ENCODE data around the gene ANKRD9.
A peak's percentile ranks its signal among the peaks of the same experiment; 100 is the strongest.
"Not testable (repeated sequence)": the region's sequence is repeated elsewhere in the genome, so short reads cannot be mapped to it uniquely, and the experiment has no call there.

Gene ANKRD9, protein sequence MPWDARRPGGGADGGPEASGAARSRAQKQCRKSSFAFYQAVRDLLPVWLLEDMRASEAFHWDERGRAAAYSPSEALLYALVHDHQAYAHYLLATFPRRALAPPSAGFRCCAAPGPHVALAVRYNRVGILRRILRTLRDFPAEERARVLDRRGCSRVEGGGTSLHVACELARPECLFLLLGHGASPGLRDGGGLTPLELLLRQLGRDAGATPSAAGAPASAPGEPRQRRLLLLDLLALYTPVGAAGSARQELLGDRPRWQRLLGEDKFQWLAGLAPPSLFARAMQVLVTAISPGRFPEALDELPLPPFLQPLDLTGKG

DNA sequence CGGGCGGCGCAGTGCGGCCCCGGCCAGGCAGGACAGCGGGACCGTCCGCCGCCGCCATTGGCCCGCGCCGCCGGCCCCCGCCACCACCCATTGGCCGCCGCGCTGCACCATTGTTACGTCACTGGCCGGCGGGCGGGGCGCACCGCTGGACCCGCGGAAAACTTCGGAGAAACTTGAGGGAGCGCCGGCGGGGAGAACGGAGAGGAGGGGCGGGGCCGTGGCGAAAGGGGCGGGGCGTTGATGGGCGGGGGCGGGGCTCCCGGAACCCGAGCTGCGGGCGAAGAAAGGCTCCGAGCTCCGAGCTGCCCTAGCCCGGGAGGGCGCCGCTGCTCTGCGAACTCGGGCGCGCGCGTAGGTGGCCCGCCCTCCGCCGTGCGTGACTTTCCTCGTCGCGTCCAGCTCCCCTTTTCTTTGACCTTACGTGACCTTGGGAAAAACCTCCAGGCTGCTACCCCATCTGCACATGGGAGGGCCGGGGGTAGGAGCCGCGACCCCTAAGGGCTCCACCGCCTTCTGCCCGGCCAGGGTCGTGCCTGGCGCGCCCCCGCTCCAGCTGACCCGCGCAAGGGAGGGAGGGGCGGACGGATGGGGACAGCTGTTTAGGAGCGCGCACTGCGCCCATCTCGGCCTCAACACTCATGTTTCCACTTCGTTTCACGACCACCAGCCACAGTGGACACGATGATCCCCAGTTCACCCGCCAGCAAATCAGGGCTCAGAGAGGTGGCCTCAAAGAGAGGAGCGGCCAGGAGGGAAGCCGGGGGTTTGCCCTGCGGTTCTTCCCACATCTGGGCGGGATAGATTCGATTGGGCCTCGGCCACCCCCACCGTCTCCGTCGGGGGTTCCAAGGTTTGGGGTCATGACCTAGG, at the start of gene ANKRD9:
Gene ANKRD9, minus strand, starts transcription at position 31 of the 870 bp plus-strand sequence. CDS start 1,887 bp downstream, outside the sequence.
- DNase-seq: peak; percentile 97

DNA sequence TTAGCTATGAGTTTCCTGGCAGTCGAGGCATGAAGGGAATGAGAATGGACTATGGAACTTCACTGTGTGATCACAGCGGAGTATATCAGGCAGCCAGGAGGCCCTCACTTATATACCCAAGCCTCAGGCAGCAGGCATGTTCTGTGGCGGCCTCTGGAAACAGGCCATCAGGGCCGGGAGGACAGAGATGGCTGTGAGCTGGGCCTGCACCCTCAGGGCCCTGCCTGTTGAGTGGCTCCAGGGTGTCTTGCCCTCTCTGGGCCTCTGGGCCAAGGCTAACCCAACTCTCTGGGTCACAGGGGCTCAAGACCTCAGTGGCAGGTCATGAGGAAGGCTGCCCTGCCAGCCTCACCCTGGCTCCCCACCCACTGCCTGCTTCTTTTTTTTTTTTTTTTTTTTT, 49.0 kb upstream of the ANKRD9 start:
- no peak for DNase-seq

DNA sequence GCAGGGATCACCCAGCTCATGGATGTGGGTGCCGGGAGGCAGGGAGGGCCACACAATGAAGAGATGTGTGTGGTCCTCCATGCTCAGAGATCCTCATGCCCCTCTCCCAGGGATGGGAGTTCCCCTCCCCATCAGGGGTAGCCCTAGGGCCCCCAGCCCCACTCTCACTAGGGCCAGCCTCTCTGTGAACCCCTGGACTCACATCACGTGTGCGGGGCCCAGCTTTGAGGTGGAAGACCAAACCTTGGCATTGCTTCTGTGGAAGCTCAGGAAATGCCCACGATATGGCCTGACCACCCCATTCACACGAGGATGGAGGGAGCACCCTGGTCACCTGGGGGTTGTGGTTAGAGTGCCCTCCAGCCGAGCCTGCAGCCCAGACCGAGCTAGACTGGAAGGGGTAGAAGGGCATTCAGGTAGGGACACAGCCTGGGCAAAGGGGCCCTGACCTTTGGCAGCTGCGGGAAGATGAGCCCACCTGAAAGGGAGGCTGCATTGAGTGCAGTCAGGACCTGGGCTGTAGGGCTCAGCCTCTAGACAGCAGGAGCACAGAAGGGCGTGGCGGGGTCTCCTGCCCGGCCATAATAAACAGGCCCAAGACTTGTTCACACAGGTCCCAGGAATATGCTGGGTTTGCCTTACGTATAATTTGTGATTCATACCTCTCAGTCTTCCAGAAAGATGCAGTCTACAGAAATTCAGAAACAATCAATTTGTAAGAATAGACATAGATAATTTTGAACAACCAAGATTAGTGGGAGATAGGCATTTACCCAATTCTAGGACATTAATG, 48.1 kb upstream of the ANKRD9 start:
- DNase-seq: no peak

DNA sequence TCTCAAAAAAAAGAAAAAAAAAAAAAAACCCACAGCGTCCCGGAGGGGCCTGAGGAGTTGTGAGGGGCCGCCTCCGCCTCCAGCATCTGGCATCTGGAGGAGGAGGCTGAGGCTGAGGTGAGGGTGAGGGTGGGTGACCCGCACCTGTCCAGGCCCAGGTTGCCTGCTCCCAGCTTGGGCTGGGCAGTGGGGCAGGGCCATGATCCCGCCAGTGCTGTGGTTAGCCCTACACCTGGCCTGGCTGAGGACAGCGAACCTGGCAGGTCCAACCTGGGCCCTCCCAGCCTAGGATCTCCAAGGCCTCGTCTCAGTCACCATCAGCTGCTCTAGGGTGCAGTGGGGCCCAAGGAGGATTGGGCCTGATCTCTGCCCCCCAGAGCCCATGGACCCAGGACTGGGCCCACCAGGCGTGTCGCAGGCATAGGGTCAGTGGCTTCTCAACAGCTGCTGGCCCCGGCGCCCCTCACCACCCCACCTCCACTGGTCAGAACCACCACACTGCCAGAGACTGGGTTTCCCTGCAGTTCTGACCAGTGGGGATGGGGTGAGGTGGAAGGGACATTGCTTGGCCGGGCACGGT, 46.6 kb upstream of the ANKRD9 start:
- DNase-seq: no peak

- peak; percentile 73 for DNase-seq
Measured at GRCh38 chr14:102554821-102555819, 45.5 kb upstream of the ANKRD9 start.

GRCh38 chr14:102551995-102552705, 42.6 kb upstream of the ANKRD9 start:
- peak; percentile 68 for DNase-seq

DNA sequence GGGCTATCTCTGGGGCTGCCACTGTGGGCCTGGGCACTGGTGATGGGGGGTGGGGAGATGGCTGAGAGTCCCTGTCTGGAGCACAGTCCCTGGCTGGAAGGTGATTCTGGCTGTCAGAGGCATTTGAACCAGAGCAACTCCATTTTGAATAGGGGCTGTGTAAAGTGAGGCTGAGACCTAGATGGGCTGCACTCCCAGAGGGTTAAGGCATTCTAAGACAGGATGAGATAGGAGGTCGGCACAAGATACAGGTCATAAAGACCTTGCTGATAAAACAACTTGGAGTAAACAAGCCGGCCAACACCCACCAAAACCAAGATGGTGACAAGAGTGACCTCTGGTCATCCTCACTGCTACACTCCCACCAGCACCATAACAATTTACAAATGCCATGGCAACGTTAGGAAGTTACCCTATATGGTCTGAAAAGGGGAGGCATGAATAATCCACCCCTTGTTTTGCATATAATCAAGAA, 41.4 kb upstream of the ANKRD9 start:
- DNase-seq: not testable (repeated sequence)

GRCh38 chr14:102548616-102549240, 39.2 kb upstream of the ANKRD9 start:
- DNase-seq: no peak

- DNase-seq: peak; percentile 65
Measured at GRCh38 chr14:102545461-102546265, 36.1 kb upstream of the ANKRD9 start.

DNA sequence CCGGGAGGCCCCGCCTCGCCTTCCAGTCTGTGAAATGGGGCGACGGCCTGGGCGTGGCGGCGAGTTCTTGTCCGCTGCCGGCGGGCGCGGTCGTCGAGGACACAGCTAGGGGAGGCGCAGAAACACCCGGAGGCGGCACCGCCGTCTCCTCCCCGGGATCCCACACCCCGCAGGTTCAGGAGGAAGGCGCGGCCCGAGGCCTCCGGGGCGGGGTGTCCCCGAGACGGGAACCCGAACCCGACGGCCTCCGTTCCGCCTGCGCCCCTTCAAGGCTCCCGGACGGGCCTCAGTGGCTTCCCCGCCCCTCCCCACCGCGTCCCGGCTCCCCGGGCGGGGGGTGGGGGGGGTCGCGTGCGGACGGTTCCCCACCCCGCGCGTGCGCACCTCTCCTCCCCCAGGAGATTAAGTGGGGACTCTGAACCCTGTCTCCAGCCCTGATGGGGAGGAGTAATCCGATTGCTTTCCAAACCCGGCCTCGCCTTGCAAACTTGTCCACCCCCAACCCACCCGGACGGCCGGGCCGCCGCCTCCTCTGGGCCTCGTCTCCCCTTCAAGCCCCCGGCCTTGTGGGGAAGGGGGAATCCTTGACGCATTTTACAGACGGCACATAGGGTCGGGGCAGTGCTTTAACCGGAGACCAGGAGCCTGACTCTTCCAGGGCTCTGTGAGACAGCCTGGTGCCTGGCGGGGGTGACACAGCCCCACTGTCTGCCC, 35.3 kb upstream of the ANKRD9 start:
- peak; percentile 73 for DNase-seq

- peak; percentile 87 for DNase-seq
Measured at GRCh38 chr14:102544046-102544746, 34.6 kb upstream of the ANKRD9 start.

GRCh38 chr14:102541771-102542170, 32.2 kb upstream of the ANKRD9 start:
- no peak for DNase-seq

GRCh38 chr14:102541029-102541491, 31.5 kb upstream of the ANKRD9 start:
- not testable (repeated sequence) for DNase-seq

DNA sequence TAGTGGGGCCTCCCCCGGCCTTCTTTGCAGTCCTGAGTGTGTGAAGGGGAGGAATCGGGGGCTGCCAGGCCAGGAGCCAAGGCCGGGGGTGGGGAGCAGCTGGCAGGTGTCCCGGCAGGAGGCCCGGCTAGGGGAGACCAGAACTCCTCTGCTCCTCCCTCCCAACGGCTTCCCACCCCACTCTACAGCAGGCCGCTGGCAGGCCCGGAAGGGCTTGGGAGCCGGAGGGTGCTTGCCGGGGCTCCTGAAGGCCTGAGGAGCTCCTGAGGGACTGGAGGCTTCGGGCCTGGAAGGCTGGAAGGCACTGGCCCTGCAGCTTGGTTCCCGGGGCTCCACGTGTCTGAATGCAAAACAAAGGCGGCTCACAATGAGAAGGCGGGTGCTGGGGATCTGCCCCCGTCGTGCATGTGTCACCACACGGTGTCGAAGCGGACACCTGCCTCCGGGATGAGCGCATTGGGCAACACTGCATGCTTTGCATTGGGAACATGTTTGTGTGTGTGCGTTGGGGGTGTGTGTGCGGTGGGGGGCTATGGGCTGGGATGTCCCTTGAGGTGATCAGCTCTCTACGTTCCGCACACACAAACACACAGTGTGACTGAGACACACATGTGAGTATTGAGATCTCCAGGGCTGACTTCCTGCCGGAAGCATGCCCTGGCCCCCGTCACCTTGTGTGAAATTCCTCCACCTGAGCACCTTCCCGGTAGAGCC, 30.9 kb upstream of the ANKRD9 start:
- DNase-seq: peak; percentile 91

DNA sequence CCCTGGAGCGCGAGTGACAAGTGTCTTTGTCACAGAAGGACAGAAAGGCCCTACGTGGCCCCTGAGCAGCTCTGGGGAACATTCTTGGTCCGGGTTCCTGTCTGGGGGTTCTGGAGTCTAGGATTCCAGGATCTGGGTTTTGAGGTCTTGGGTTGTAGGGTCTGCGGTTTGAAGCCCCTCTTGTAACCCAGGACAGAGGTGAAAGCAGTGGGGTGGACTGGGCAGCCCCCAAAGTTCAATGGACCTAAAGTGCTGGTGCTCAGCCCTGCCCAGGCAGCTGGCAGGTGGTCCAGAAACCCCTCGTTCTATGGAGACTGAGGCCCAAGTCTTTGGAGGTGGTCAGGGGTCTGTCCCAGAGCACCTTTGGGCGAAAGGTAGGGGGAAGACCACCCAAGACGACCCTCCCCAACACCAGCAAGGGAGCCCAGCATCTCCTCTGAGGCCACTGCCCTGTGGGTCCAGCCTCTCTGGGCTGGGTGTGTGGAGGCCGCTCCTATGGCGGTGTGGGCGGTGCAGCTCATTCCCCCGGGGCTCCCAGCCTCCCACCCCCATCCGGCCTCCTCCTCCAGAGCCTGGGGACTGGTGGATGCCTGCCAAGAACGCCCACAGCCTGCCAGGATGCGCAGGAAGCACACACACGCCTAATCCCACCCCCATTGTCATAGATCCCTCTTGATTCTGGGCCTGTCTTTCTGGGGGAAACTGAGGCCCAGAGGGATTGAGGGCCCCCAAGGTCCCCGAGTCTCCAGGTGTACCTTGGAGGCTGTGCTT, 30.2 kb upstream of the ANKRD9 start:
- peak; percentile 88 for DNase-seq
